Lower leg skin (tissue), 4 donors: ENCODE measurements around the gene SWI5. TPM values are rescaled to one million over a fixed set of nuclear protein-coding genes. Genes with fewer than 3 reads are reported as not detected.
A peak's percentile ranks its signal among the peaks of the same experiment; 100 is the strongest.

ENCODE experiments used
- DNase-seq, 2 donors: peaks; one replicate each; pipeline ENCODE4 v3.0.0-alpha.2; 2019; ENCODE audit warnings: low spot score in 2 of 2
- H3K4me3 ChIP-seq: fragments of 200-600 bp; sonication (generic); 2 replicates; pipeline ENCODE4 v1.5.1; 2017; ENCODE audit warnings: mild to moderate bottlenecking, low read depth; ENCODE audit not compliant: poor library complexity, severe bottlenecking
- CTCF ChIP-seq, 3 donors: fragments of 450-650 bp; IDR thresholded peaks; one replicate each; pipeline ENCODE4 v1.5.1; 2016; ENCODE audit warnings: antibody characterized with exemption in 3 of 3, mild to moderate bottlenecking in 3 of 3, moderate library complexity in 2 of 3
- POLR2A ChIP-seq, 2 donors: fragments of 450-650 bp; IDR thresholded peaks; one replicate each; pipeline ENCODE4 v1.6.1; 2016 to 2017; ENCODE audit warnings: antibody characterized with exemption in 2 of 2, mild to moderate bottlenecking in 1 of 2, moderate library complexity in 1 of 2
- WGBS, 2 donors: methylation state at CpG; one replicate each; pipeline ENCODE4 v1.1.5; 2018; 5-methylcytosine and 5-hydroxymethylcytosine counted together
- intact Hi-C: fragments of 100-400 bp; cut with DNase I; formaldehyde crosslinking; loops from one replicate; pipeline ENCODE4 v1.15.0; 2023; ENCODE audit warnings: low total_unique reads
- total RNA-seq, 4 donors: library from RNA; depleted of rRNA; stranded (reverse); fragments of >200 nt; gene quantifications; one replicate each; pipeline ENCODE4 v1.1.0, GENCODE V29; 2016

SWI5 gene
- total RNA-seq, 4 donors from 2014 or later, result 12.3 to 31.1 (median 24.8) TPM

- no peak for DNase-seq
- WGBS, 2 donors, result 85 to 89% methylated on average over 28 of the region's 28 CpGs
- H3K4me3 ChIP-seq, result no peak overlapping the region
- intact Hi-C loops, result no loop called here
- no peak for TF ChIP-seq CTCF (IDR thresholded peaks at IDR 0.05)
- no peak for TF ChIP-seq POLR2A (IDR thresholded peaks at IDR 0.05)
Measured at GRCh38 chr9:128233817-128234406, 42.2 kb upstream of the SWI5 start.

- H3K4me3 ChIP-seq, result no peak overlapping the region
- TF ChIP-seq POLR2A (IDR thresholded peaks at IDR 0.05) (no peak), CTCF (IDR thresholded peaks at IDR 0.05) (no peak)
- intact Hi-C loops, result no loop called here
- no peak for DNase-seq
- WGBS, 2 donors, result 73 to 77% methylated on average over 4 of the region's 4 CpGs
Measured at GRCh38 chr9:128242124-128242523, 34.0 kb upstream of the SWI5 start.

GRCh38 chr9:128242828-128243214 is 33.3 kb upstream of the SWI5 start:
- TF ChIP-seq POLR2A (IDR thresholded peaks at IDR 0.05) (no peak), CTCF (IDR thresholded peaks at IDR 0.05) (no peak)
- 45 to 67% methylated on average over 5 to 7 of the region's 7 CpGs for WGBS, 2 donors
- peak in 1 of 2 donors; percentile 94 for DNase-seq
- no peak overlapping the region for H3K4me3 ChIP-seq
- intact Hi-C loops, result no loop called here

- DNase-seq, result no peak
- 57 to 58% methylated on average over 13 of the region's 13 CpGs for WGBS, 2 donors
- no peak for TF ChIP-seq POLR2A (IDR thresholded peaks at IDR 0.05)
- TF ChIP-seq CTCF (IDR thresholded peaks at IDR 0.05), result no peak
- intact Hi-C loops, result no loop called here
- no peak overlapping the region for H3K4me3 ChIP-seq
Measured at GRCh38 chr9:128243215-128244018, 32.7 kb upstream of the SWI5 start.

- TF ChIP-seq CTCF (IDR thresholded peaks at IDR 0.05), result no peak
- no peak for TF ChIP-seq POLR2A (IDR thresholded peaks at IDR 0.05)
- 42 to 57% methylated on average over 13 of the region's 13 CpGs for WGBS, 2 donors
- DNase-seq, result no peak
- intact Hi-C loops, result no loop called here
- peak overlapping the region; percentile 7 for H3K4me3 ChIP-seq
Measured at GRCh38 chr9:128244091-128244836, 31.8 kb upstream of the SWI5 start.
